ENCODE results near the gene AEBP2.
"Not testable (repeated sequence)": the region's sequence is repeated elsewhere in the genome, so short reads cannot be mapped to it uniquely, and the experiment has no call there.

AEBP2 gene

DNA sequence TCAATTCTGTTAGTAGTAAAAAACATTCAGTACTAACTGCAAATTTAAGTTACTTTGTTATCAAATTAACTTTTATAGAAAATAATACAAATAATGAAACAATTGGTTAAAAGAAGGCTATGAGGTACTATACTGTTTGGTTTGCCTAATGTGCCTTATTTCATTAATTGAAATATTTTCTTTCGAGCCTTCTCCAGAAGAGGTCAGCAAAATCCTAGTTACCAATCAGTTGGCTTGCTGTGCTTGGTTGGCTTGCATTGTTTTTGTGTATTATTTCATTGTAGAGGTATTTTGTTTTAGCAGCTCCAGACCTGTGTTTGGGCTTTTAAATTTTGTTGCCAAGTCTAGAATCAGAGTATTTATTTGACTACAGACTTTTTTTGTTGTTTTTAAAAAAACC lies 68.5 kb downstream of the AEBP2 start:
- no peak for DNase-seq (ENCODE audit: low spot score)

GRCh38 chr12:19510461-19510860 lies 71.2 kb downstream of the AEBP2 start:
- no peak for DNase-seq (ENCODE audit: low spot score)

- DNase-seq (ENCODE audit: low spot score), result no peak
Measured at GRCh38 chr12:19515179-19515578, 75.9 kb downstream of the AEBP2 start.

DNA sequence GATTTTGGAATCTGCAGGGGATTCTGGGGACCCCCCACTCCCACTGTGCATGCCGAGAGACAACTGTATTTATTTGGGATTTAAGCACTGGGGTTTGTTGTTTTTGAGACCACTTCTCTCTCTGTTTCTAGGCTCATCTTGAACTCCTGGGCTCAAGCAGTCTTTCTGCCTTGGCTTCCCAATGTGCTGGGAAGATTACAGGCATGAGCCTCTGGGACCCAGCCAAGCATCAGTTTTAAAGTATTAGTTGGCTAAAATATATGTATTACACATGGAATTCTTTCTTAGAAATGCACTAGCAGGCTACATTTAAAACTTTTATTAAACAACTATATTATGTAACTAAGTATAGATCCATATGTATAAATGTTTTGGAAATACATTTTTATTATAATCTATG lies 78.3 kb downstream of the AEBP2 start:
- no peak for DNase-seq (ENCODE audit: low spot score)

- DNase-seq (ENCODE audit: low spot score), result no peak
Measured at GRCh38 chr12:19518209-19518608, 78.9 kb downstream of the AEBP2 start.

- DNase-seq (ENCODE audit: low spot score), result no peak
Measured at GRCh38 chr12:19520646-19521415, 81.5 kb downstream of the AEBP2 start.

- no peak for DNase-seq (ENCODE audit: low spot score)
Measured at GRCh38 chr12:19525274-19525673, 86.0 kb downstream of the AEBP2 start.

GRCh38 chr12:19527866-19528265 lies 88.6 kb downstream of the AEBP2 start:
- no peak for DNase-seq (ENCODE audit: low spot score)

DNA sequence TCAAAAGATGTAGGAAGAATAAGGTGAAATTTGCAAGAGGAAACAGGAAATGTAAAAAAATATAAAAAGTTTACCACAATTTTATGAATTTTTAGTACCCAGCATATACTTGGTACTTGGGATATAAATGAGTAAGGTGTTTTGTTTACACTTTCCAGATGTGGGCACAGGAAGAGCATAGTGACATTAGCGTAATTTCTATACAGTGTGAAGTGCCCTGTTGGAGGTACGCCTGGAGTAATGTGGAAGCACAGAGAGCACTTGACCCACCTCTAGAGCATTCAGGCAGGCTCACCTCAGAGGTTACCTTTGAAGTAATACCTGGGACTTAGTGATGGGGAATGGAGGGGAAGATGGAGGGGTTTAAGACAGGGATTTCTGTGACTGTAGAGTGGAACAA lies 89.5 kb downstream of the AEBP2 start:
- DNase-seq (ENCODE audit: low spot score), result no peak

- DNase-seq (ENCODE audit: low spot score), result no peak
Measured at GRCh38 chr12:19529951-19530636, 90.8 kb downstream of the AEBP2 start.

GRCh38 chr12:19530637-19531023 lies 91.3 kb downstream of the AEBP2 start:
- DNase-seq (ENCODE audit: low spot score), result no peak

DNA sequence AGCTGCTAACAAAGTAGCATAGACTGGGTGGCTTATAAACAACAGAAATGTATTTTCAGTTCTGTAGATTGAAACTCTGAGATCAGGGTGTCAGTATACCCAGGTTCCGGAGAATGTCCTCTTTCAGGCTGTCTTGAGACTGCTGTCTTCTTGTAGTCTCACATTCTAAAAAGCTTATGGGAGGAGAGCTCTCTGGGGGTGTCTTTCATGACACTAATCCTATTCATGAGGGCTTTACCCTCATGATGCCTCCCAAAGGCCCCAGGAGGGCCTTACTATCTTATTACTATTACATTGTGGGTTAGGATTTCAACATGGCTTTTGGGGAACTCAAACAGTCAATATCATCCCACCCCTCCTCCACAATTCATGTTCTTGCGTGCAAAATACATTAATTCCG lies 94.3 kb downstream of the AEBP2 start:
- DNase-seq (ENCODE audit: low spot score), result no peak

- DNase-seq (ENCODE audit: low spot score), result no peak
Measured at GRCh38 chr12:19539071-19539470, 99.8 kb downstream of the AEBP2 start.

DNA sequence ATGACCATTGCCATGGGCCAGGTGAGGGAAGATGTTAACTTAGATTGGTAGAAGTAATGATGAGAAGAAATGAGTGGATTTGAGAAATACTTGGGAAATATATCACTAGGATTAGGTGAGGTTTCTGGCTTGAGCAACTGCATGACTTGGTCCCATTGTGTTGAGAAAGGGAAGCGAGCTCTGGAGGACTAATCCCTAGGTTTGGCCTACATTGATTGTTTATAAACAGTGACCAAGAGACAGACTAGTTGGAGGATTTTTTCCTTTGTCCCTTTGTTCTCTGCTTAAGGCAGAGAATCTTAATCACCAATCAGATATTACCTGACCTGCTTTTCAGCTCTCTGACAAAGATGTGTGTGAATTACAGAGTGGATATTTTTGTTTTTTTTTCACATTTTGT lies 100.5 kb downstream of the AEBP2 start:
- no peak for DNase-seq (ENCODE audit: low spot score)

DNA sequence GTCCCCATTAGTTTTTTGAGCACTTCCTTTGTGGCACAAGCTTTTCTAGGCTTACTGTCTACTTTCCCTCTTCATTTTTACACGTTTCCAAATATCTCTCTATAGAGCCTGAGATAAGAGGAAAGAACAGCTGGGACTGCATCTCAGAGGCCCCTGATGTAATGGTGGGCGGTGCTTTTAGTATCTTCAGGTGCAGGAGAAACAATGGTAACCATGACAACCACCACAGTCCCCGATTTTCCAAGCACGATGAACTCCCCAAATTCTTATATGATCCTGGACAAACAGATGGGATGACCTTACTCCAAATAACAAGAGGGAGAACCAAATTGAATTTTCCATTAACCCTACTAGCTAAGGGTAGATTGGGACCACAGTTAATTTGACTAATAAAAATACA lies 103.3 kb downstream of the AEBP2 start:
- DNase-seq (ENCODE audit: low spot score), result no peak

DNA sequence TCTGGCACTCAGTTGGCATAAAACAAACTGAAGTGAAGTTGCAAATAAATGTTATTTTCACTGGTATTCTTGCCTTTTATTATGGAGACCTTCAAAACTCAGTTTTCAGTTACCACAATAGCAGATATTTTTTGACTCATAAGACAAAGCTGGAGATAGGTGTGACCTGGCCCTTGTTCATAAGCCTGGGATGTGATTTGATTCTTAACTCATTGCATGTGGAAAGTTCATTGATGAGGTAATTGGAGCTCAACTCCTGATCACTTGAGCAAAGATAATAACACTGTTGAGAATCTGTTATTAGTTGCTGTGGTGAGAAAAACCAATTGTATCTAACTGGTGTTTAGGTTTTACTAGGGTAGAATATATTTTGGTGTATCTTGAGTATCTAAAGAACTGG lies 105.1 kb downstream of the AEBP2 start:
- no peak for DNase-seq (ENCODE audit: low spot score)

DNA sequence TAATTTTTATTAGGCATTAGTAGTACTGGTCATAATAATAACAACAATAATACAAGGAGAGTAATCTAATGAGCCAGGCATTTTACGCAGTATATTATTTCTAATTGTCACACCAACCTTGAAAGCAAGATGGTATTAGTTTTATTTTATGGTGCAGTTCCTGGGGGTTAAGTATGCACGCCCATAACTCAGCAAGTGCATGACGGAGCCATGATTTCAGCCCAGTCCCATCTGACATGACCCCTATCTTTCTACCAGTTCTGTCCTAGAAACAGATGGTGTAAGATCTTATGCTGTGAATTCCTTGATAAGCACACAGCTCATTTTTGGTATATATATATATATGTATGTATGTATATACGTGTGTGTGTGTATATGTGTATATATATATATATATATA lies 106.0 kb downstream of the AEBP2 start:
- no peak for DNase-seq (ENCODE audit: low spot score)

DNA sequence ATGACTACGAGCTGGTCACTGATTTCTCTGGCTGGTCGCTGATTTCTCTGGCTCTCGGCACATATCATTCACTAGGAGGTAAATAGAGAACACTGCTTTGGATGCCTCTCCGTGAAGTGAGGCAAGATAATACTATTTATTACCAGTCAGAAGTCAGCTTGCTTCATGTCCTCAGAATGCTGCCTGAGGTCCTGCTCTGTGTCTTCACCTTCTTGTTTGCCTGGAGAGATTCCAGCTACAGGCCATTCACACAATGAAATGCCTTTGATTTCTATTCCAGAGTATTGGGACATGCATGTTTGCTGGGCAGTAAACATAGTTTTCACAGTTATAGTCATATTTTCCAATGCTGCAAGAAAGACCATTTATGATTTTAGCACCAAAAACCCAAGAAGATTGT lies 106.7 kb downstream of the AEBP2 start:
- no peak for DNase-seq (ENCODE audit: low spot score)

DNA sequence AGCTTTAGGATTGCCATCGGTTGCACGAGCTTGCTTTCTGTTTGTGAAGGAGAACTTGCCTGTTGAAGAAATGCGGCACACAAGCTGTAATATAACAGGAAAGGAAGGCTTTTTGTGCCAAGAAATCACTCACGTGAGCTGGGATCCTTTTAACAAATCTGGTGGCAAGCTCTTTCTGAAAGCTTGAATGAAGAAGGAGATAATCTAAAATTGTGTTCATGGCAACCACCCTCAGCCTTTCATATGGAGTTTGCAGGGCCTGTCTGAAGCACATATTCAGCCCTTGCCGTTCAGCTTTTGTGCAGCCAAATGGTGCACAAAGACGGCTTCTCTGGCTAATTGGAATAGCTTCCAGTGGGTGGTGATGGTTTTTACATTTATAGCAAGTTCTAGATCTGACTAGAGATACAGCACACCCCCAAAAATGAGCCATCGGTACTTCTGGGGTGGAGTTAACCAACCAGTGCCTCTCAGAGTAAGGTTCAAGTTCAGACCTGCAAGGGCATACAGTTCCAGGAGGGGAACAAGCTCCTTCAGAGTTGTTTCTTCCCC lies 107.4 kb downstream of the AEBP2 start:
- DNase-seq (ENCODE audit: low spot score), result no peak

DNA sequence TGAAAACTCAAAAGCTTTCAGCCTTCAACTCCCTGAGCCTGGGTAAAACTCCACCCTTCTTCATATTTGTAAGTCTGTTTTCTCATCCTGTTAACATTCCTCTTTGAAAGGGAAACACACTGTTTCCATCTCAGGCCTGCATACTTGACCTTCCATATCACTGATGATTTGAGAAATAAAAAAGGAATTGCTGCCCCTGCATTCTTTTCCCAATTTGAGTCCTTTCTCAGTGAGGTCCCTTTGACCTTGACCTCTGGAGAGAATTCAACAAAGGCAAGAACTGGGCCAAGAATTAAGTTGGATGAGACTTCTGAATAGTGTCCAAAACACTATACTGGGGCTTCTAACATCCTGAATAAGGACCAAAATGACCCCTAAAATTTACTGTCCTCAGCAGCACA lies 108.0 kb downstream of the AEBP2 start:
- no peak for DNase-seq (ENCODE audit: low spot score)

GRCh38 chr12:19548834-19549233 lies 109.5 kb downstream of the AEBP2 start:
- no peak for DNase-seq (ENCODE audit: low spot score)

- no peak for DNase-seq (ENCODE audit: low spot score)
Measured at GRCh38 chr12:19550626-19551025, 111.3 kb downstream of the AEBP2 start.

DNA sequence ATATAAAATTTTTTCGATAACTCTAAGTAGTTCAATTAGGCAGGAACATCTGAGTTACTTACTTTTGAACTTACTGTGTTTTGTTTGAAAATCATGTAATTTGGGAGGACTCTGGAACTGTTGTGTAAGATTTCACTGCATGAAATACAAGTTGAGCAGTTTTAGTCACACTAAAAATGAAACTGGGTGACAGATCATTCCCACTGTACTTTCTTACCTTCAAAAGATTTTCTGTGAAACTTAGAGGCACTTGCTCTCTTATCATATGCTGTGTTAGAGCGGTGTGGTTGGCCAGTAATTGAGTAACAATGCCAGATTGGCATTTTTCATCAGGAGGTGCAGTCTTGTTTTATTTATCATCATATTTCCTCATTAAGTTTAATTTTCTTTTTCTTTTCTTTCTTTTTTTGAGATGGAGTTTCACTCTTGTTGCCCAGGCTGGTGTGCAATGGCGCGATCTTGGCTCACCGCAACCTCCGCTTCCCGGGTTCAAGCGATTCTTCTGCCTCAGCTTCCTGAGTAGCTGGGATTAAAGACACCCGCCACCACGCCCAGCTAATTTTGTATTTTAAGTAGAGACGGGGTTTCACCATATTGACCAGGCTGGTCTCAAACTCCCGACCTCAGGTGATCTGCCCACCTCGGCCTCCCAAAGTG lies 113.3 kb downstream of the AEBP2 start:
- not testable (repeated sequence) for DNase-seq (ENCODE audit: low spot score)
